H9 (cell line): ENCODE data around the gene DENND6B. TPM values are rescaled to one million over a fixed set of nuclear protein-coding genes. Genes with fewer than 3 reads are reported as not detected.

ENCODE experiments used
- DNase-seq: peaks from one replicate; pipeline ENCODE4 v3.0.0-alpha.2; 2017
- H2AFZ ChIP-seq: one replicate; pipeline ENCODE4 v1.6.1; 2013; ENCODE audit warnings: mild to moderate bottlenecking, low read length, control low read depth, moderate library complexity
- H2AK5ac ChIP-seq: 2 replicates; pipeline ENCODE4 v1.6.1; 2013; ENCODE audit warnings: low read length, control low read depth, mixed read lengths; ENCODE audit not compliant: insufficient read length
- H2BK120ac ChIP-seq: one replicate; pipeline ENCODE4 v1.6.1; 2013; ENCODE audit warnings: low read depth, mild to moderate bottlenecking, low read length, control low read depth, inconsistent platforms; ENCODE audit not compliant: poor library complexity, severe bottlenecking
- H2BK12ac ChIP-seq: 2 replicates; pipeline ENCODE4 v1.6.1; 2013; ENCODE audit warnings: low read length, control low read depth, mixed read lengths, low read depth; ENCODE audit not compliant: insufficient read length
- H2BK15ac ChIP-seq: 2 replicates; pipeline ENCODE4 v1.6.1; 2013; ENCODE audit warnings: low read depth, low read length, control low read depth
- H2BK20ac ChIP-seq: one replicate; pipeline ENCODE4 v1.6.1; 2013; ENCODE audit warnings: low read depth, mild to moderate bottlenecking, low read length, control low read depth, inconsistent platforms; ENCODE audit not compliant: poor library complexity, severe bottlenecking
- H2BK5ac ChIP-seq: 2 replicates; pipeline ENCODE4 v1.6.1; 2013; ENCODE audit warnings: low read length, control low read depth, mixed read lengths; ENCODE audit not compliant: insufficient read length
- H3K14ac ChIP-seq: 2 replicates; pipeline ENCODE4 v1.6.1; 2013; ENCODE audit warnings: low read length, control low read depth; ENCODE audit not compliant: insufficient read depth
- H3K18ac ChIP-seq: 2 replicates; pipeline ENCODE4 v1.6.1; 2013; ENCODE audit warnings: low read depth, mild to moderate bottlenecking, mixed read lengths, low read length, control low read depth; ENCODE audit not compliant: insufficient read length
- H3K23ac ChIP-seq: 2 replicates; pipeline ENCODE4 v1.6.1; 2013; ENCODE audit warnings: low read length, control low read depth, mixed read lengths, low read depth; ENCODE audit not compliant: insufficient read length
- H3K23me2 ChIP-seq: 2 replicates; pipeline ENCODE4 v1.6.1; 2013; ENCODE audit warnings: low read depth, mild to moderate bottlenecking, mixed read lengths, low read length, control low read depth; ENCODE audit not compliant: insufficient read length, poor library complexity, severe bottlenecking
- H3K27ac ChIP-seq: 2 replicates; pipeline ENCODE4 v1.5.1; 2013; ENCODE audit warnings: low read length, control low read depth, mixed read lengths, low read depth; ENCODE audit not compliant: insufficient read length
- H3K27me3 ChIP-seq: 2 replicates; pipeline ENCODE4 v1.6.1; 2013; ENCODE audit warnings: low read length, control low read depth, inconsistent platforms; ENCODE audit not compliant: insufficient read depth
- H3K4ac ChIP-seq: 2 replicates; pipeline ENCODE4 v1.6.1; 2013; ENCODE audit warnings: low read depth, mild to moderate bottlenecking, control low read depth, inconsistent platforms, low read length, moderate library complexity
- H3K4me1 ChIP-seq: 2 replicates; pipeline ENCODE4 v1.6.1; 2013; ENCODE audit warnings: low read length, control low read depth, inconsistent platforms; ENCODE audit not compliant: insufficient read depth
- H3K4me2 ChIP-seq: 2 replicates; pipeline ENCODE4 v1.6.1; 2013; ENCODE audit warnings: low read length, control low read depth, mixed read lengths; ENCODE audit not compliant: insufficient read length, insufficient read depth
- H3K56ac ChIP-seq: 2 replicates; pipeline ENCODE4 v1.6.1; 2013; ENCODE audit warnings: low read depth, mild to moderate bottlenecking, mixed read lengths, low read length, control low read depth; ENCODE audit not compliant: insufficient read length
- H3K79me1 ChIP-seq: 2 replicates; pipeline ENCODE4 v1.6.1; 2013; ENCODE audit warnings: low read depth, mild to moderate bottlenecking, moderate library complexity, low read length, control low read depth, inconsistent platforms; ENCODE audit not compliant: insufficient read depth, poor library complexity, severe bottlenecking
- H3K79me2 ChIP-seq: 2 replicates; pipeline ENCODE4 v1.6.1; 2013; ENCODE audit warnings: low read length, control low read depth, inconsistent platforms; ENCODE audit not compliant: insufficient read depth
- H3K9ac ChIP-seq: 2 replicates; pipeline ENCODE4 v1.6.1; 2013; ENCODE audit warnings: low read length, control low read depth, mixed read lengths; ENCODE audit not compliant: insufficient read length; ENCODE audit errors: extremely low read depth
- H3K9me3 ChIP-seq: one replicate; pipeline ENCODE4 v1.6.1; 2013; ENCODE audit warnings: low read depth, low read length, inconsistent platforms; ENCODE audit not compliant: control insufficient read depth
- H3T11ph ChIP-seq: one replicate; pipeline ENCODE4 v1.6.1; 2013; ENCODE audit warnings: mild to moderate bottlenecking, low read length, control low read depth, inconsistent platforms
- H4K20me1 ChIP-seq: one replicate; pipeline ENCODE4 v1.6.1; 2013; ENCODE audit not compliant: control insufficient read depth, insufficient read length, insufficient read depth
- H4K5ac ChIP-seq: 2 replicates; pipeline ENCODE4 v1.6.1; 2013; ENCODE audit warnings: low read depth, mild to moderate bottlenecking, mixed read lengths, low read length, control low read depth; ENCODE audit not compliant: insufficient read length
- H4K8ac ChIP-seq: replicated peaks from 2 replicates; pipeline ENCODE4 v1.6.1; 2013; ENCODE audit warnings: low read length, control low read depth, mixed read lengths, low read depth; ENCODE audit not compliant: insufficient read length
- H4K91ac ChIP-seq: 2 replicates; pipeline ENCODE4 v1.6.1; 2013; ENCODE audit warnings: low read depth, mild to moderate bottlenecking, moderate library complexity, mixed read lengths, low read length, control low read depth; ENCODE audit not compliant: insufficient read length
- H3K27ac Mint-ChIP-seq, 3 experiments: 2 replicates in 2 of 3; 3 replicates in 1 of 3; pipeline ENCODE4 v1.8.0; 2020 to 2021; ENCODE audit warnings: mixed read lengths in 3 of 3, mild to moderate bottlenecking in 1 of 3, moderate library complexity in 1 of 3
- H3K27me3 Mint-ChIP-seq: 2 replicates; pipeline ENCODE4 v1.8.0; 2021; ENCODE audit warnings: low read depth, mild to moderate bottlenecking, moderate library complexity, mixed read lengths
- H3K36me3 Mint-ChIP-seq, 3 experiments: 2 replicates in 2 of 3; 3 replicates in 1 of 3; pipeline ENCODE4 v1.8.0; 2020 to 2021; ENCODE audit warnings: low read depth in 3 of 3, mixed read lengths in 3 of 3; ENCODE audit not compliant: insufficient read depth in 1 of 3
- H3K4me1 Mint-ChIP-seq, 2 experiments: 2 replicates each; pipeline ENCODE4 v1.8.0; 2020; ENCODE audit warnings: mixed read lengths in 2 of 2
- H3K4me3 Mint-ChIP-seq, 2 experiments: 2 replicates in 1 of 2; 3 replicates in 1 of 2; pipeline ENCODE4 v1.8.0; 2020 to 2021; ENCODE audit warnings: mild to moderate bottlenecking in 2 of 2, mixed read lengths in 2 of 2, moderate library complexity in 1 of 2
- H3K9me3 Mint-ChIP-seq, 2 experiments: 2 replicates in 1 of 2; 3 replicates in 1 of 2; pipeline ENCODE4 v1.8.0; 2020; ENCODE audit warnings: mild to moderate bottlenecking in 2 of 2, mixed read lengths in 2 of 2, moderate library complexity in 1 of 2
- WGBS: extraction: QIAGEN DNeasy Blood & Tissue Kit; methylation state at CpG from one replicate; pipeline ENCODE4 v1.1.7; 2013; ENCODE audit warnings: missing lambda C conversion rate, low lambda C conversion rate, mixed read lengths; ENCODE audit not compliant: insufficient read length; ENCODE audit errors: extremely low coverage; 5-methylcytosine and 5-hydroxymethylcytosine counted together
- total RNA-seq: library from RNA; stranded (reverse); gene quantifications from 2 replicates; pipeline ENCODE4 v1.2.1, GENCODE V29; 2021
- TF ChIP-seq, protein P1 (sequence below): fragments of 200-600 bp; sonication (generic); conservative IDR thresholded peaks from 3 replicates; pipeline ENCODE4 v1.8.0; 2021; ENCODE audit warnings: antibody characterized with exemption, mild to moderate bottlenecking

Gene DENND6B
- total RNA-seq, 1 experiment from 2014 or later: 1.5 TPM

GRCh38 chr22:50338860-50339462, 12.1 kb upstream of the DENND6B start:
- no peaks in the 10 kb centered on the region for H3K9me3 ChIP-seq
- no peak overlapping the region for H3K4me2 ChIP-seq

More at GRCh38 chr22:50338860-50339462, 12.1 kb upstream of the DENND6B start:
- no peak for DNase-seq
- H3K4ac ChIP-seq: no peak overlapping the region
- no peak overlapping the region for H2BK15ac ChIP-seq
- H4K8ac ChIP-seq: no peak overlapping the region
- Mint-ChIP-seq H3K36me3 (no peaks in the 10 kb centered on the region), H3K4me3 (no peak overlapping the region), H3K9me3 (no peaks in the 10 kb centered on the region), H3K27me3 (no peaks in the 10 kb centered on the region; the same call in none of the 2 replicates), H3K4me1 (no peaks in the 10 kb centered on the region), H3K27ac (no peak overlapping the region)
- 100% methylated on average over 4 of the region's 4 CpGs for WGBS
- H4K20me1 ChIP-seq: no peaks in the 10 kb centered on the region
- no peak overlapping the region for H2AK5ac ChIP-seq
- H3K4me1 ChIP-seq: no peaks in the 10 kb centered on the region
- peaks cover 9% of the 10 kb centered on the region for H3K23me2 ChIP-seq
- peak overlapping the region; percentile 0 for H4K5ac ChIP-seq
- H3K79me1 ChIP-seq: no peaks in the 10 kb centered on the region
- no peak overlapping the region for H3K56ac ChIP-seq
- H2AFZ ChIP-seq: no peak overlapping the region
- H3K27ac ChIP-seq: no peak overlapping the region
- no peaks in the 10 kb centered on the region for H3K27me3 ChIP-seq
- no peak overlapping the region for H2BK12ac ChIP-seq
- H3T11ph ChIP-seq: no peak overlapping the region
- TF ChIP-seq, protein P1, sequence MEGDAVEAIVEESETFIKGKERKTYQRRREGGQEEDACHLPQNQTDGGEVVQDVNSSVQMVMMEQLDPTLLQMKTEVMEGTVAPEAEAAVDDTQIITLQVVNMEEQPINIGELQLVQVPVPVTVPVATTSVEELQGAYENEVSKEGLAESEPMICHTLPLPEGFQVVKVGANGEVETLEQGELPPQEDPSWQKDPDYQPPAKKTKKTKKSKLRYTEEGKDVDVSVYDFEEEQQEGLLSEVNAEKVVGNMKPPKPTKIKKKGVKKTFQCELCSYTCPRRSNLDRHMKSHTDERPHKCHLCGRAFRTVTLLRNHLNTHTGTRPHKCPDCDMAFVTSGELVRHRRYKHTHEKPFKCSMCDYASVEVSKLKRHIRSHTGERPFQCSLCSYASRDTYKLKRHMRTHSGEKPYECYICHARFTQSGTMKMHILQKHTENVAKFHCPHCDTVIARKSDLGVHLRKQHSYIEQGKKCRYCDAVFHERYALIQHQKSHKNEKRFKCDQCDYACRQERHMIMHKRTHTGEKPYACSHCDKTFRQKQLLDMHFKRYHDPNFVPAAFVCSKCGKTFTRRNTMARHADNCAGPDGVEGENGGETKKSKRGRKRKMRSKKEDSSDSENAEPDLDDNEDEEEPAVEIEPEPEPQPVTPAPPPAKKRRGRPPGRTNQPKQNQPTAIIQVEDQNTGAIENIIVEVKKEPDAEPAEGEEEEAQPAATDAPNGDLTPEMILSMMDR: no peak
- no peak overlapping the region for H3K14ac ChIP-seq
- H3K23ac ChIP-seq: no peak overlapping the region
- no peaks in the 10 kb centered on the region for H3K79me2 ChIP-seq
- H3K9ac ChIP-seq: no peak overlapping the region
- no peak overlapping the region for H3K18ac ChIP-seq
- no peak overlapping the region for H4K91ac ChIP-seq
- H2BK5ac ChIP-seq: no peak overlapping the region
- H2BK20ac ChIP-seq: no peak overlapping the region
- H2BK120ac ChIP-seq: no peak overlapping the region
